D721Med (cell line): Measurements from ENCODE around the gene BNC2.

Experiments
- DNase-seq: peaks from one replicate; pipeline ENCODE4 v3.0.0; 2011; ENCODE audit warnings: low spot score; ENCODE audit not compliant: insufficient read length
- FAIRE-seq: peaks from 2 replicates; lab custom pipeline; 2011; peaks lifted over from hg19 to GRCh38; lab: Jason Lieb, UNC
- TF ChIP-seq, protein P1 (sequence below): IDR thresholded peaks from 2 replicates; pipeline ENCODE4 v1.5.1; 2012; ENCODE audit warnings: mild to moderate bottlenecking, control low read depth; ENCODE audit not compliant: insufficient read depth; ENCODE audit errors: missing control alignments

BNC2 gene

DNA sequence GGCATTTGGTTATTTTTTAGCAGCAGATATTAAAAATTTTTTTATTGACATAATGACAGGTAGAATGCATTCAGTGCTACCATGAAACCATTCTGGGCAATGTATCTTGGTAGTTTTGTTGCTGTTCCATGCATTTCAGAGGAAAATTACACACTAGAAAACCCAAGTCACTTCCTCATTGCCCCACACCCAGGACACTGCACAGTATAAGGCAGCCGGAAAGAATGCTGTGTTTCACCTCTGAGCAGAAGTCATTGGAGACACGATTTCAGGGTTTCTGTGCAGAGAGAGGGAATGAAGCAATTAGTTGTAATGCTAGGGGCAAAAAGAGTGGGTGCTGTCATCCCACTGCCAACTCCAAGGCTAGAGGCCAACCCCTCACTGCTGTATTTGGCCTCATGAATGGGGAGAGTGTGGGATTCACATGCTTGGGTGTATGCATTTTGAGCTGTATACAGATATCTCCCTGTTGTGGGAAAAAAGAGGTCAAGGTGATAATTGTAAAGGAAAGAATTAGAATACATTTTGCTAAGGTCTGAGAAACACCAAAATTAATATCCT is 290.5 kb downstream of the BNC2 start:
- FAIRE-seq (no peak), DNase-seq (no peak)
- TF ChIP-seq, protein P1, sequence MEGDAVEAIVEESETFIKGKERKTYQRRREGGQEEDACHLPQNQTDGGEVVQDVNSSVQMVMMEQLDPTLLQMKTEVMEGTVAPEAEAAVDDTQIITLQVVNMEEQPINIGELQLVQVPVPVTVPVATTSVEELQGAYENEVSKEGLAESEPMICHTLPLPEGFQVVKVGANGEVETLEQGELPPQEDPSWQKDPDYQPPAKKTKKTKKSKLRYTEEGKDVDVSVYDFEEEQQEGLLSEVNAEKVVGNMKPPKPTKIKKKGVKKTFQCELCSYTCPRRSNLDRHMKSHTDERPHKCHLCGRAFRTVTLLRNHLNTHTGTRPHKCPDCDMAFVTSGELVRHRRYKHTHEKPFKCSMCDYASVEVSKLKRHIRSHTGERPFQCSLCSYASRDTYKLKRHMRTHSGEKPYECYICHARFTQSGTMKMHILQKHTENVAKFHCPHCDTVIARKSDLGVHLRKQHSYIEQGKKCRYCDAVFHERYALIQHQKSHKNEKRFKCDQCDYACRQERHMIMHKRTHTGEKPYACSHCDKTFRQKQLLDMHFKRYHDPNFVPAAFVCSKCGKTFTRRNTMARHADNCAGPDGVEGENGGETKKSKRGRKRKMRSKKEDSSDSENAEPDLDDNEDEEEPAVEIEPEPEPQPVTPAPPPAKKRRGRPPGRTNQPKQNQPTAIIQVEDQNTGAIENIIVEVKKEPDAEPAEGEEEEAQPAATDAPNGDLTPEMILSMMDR, result no peak

DNA sequence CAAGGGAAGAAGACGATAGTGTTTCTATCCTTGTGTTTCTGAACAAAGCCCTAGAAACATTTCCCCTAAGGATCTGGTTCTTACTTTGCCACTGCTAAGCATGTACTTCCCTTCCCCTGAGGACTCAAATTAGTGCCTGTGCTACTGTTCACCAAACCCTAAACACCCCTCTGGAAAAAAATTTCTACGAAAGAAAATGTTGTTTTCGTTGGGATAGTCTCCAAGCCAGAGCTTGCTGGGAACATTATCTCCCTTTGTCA is 294.6 kb downstream of the BNC2 start:
- FAIRE-seq (no peak), DNase-seq (no peak)
- TF ChIP-seq, protein P1, result no peak

DNA sequence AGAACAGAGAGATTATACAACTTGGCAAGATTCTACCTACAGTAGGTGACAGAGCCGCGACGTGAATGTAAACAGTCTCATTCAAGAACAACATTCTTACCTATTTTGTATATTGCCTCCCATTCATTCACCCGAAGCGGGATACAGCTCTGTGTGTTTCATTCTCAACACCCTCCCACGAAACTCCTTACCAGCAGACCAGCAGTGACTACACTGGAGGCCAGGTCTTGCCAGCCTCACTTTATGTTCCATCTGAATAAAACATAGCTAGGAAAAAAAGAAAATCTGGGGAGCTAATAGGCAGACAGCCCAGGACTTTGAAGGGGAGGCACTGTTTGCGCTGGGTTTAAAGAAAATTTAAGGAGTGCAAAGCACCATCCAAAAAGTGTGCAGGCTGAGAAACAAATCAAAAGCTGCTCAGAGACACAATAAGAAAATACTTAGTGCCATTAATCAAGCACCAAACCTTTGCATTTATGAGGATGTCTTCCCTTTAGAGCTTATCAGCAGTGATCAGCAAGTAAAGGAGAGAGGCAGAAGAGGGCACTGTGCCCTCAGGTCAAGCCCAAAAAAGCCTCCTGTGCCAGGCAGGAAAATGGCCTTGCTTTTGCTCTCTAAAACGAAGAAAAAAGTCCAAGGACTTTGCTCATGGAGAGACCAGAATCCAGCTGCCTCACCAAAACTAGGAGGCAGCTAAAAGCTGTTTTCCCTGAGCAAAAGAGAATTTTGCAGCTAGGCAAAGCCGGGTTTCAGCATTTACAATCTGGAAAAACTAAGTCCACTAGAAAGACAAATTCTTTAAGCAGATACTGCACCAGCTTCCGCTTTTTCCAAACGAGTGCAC is 295.1 kb downstream of the BNC2 start:
- FAIRE-seq (no peak), DNase-seq (no peak)
- TF ChIP-seq, protein P1, result peak; percentile 9

DNA sequence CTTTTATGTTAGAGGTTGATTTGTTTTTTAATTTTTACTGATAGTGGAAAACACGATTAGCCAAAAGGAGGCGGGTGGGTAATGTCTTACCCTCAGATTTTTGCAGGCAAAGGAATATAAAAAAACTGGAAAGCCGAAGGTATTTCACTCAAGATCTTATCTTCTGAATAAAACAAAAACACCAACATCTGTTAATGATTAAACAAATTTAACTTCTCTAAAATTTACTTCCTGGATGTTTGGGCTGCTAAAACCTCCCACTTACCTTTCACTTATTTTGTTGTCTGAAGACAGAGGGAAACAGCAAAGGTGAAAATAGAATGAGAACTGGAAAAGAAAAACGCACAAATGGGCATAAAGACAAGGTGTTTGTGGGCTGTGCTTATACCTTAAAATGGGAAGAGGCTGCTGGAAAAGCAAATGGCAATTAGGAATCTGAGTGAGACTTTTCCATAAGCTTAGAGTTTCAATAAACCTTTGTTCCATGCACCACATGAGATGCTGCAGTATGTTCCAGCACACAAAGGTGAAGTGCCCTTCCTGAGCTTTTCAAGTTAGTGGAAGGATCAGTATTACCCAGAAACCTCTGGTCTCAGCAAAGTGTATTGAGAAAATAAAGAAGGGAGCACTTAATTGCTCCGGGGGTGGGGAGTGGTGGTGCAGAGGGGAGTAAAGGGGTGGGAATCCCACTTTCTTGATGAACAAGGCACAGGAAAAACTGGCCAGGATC is 298.3 kb downstream of the BNC2 start:
- FAIRE-seq (no peak), DNase-seq (no peak)
- TF ChIP-seq, protein P1, result no peak

DNA sequence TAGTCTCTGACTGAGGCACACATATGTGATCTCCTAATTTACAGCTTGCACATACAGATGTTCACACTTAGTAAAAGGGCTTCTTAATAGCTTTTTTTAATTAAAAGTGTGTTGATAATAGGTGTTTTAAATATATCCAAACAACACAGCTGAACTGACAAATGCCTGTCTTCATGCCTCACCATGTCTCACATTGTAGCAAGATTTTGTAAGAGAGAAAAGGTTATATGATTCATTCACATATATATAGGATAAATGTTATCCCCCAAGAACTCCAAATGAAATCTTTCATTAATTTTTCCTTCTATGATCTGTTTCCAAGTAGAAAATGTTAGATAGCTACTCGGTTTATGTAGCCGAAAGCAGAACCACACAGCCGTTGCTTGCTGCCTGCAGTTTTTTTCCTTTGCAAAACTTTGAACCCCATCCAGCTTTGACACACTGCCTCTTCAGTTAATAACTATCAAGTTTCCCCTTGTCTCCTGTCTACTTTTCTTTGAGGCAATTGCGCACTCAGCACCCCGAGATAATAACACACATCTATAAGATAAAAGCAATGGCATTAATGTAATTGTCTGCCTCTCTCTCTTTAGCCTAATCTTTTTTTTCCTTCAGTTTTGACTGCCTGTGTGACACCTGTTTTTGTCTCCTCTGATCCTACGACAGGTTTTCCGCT is 299.2 kb downstream of the BNC2 start:
- FAIRE-seq (no peak), DNase-seq (no peak)
- TF ChIP-seq, protein P1, result no peak

DNA sequence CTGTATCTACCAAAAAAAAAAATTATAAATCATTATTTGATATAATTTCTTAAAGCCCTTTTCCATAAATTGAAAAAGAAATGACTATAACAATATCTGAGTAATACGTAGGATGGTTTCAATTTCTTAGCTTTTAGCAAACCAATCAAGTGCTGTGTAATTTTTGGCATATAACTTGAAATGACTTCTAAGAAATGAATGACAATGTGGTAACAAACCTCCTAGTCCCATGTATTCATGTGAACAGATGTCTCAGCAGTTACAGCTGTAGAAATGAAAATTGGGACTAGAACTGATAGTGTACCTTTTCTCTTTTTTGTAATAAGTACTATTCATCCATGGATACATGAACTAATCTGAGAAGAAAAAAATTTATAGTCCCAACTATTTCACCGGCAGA is 307.0 kb downstream of the BNC2 start:
- TF ChIP-seq, protein P1, result no peak
- FAIRE-seq, result no peak
- no peak for DNase-seq
